Measurements from ENCODE around the gene ORC3. TPM values are rescaled to one million over a fixed set of nuclear protein-coding genes. Genes with fewer than 3 reads are reported as not detected.

The ORC3 gene
- polyA plus RNA-seq, 1 donor (not counting 4 experiments of a cell fraction or from before 2014, with no cell fraction given) = 37.4 TPM

DNA sequence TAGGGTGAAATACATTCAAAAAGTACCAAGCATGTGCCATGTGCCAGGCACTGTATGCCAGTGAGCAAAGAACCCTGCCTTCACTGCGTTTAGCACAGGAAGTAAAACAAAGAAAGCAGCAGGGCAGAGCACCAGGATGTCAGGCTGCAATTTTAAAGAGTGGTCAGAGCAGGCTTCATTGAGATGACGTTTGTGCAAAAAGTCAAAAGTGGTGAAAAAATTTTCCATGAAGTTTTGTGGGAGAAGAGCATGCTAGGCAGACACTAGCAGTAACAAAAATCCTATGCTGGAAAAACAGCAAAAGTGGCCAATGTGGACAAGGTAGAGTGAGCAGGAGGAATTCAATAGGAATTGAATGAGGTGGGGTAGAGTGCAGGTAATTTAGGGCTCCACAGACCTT, 80.8 kb downstream of the ORC3 start:
- H3K4me3 ChIP-seq (ENCODE audit: control insufficient read depth in 2 of 3, extremely low read depth in 1 of 3, insufficient read depth in 2 of 3, low read depth in 1 of 3, low read length in 3 of 3) = no peak overlapping the region
- H3K4me2 ChIP-seq (ENCODE audit: control insufficient read depth, extremely low read depth, insufficient read depth, low read depth, low read length) = no peak overlapping the region
- no peaks in the 10 kb centered on the region for H3K4me1 ChIP-seq (ENCODE audit: control insufficient read depth, extremely low read depth, insufficient read depth, low read length)
- TF ChIP-seq EZH2 (IDR thresholded peaks at IDR 0.05; ENCODE audit: low read length) = no peak
- TF ChIP-seq CTCF (optimal IDR thresholded peaks at IDR 0.05 in 1 of 3, IDR thresholded peaks at IDR 0.05 in 1 of 3, conservative IDR thresholded peaks at IDR 0.05 in 1 of 3; ENCODE audit: extremely low read depth in 1 of 3, insufficient read depth in 2 of 3, low read length in 3 of 3) = no peak
- H4K20me1 ChIP-seq (ENCODE audit: control insufficient read depth, extremely low read depth, insufficient read depth, low read length) = no peaks in the 10 kb centered on the region
- H3K36me3 ChIP-seq (ENCODE audit: control insufficient read depth in 2 of 2, extremely low read depth in 1 of 2, insufficient read depth in 2 of 2, low read length in 2 of 2) = peaks cover 12 to 21% of the 10 kb centered on the region in 2 experiments
- H3K9ac ChIP-seq (ENCODE audit: control insufficient read depth, extremely low read depth, insufficient read depth, low read length) = no peak overlapping the region
- no peaks in the 10 kb centered on the region for H3K27me3 ChIP-seq (ENCODE audit: control insufficient read depth, extremely low read depth, insufficient read depth, low read length)
- H3K27ac ChIP-seq (ENCODE audit: control insufficient read depth, insufficient read depth, low read length) = no peak overlapping the region
- H3K9me1 ChIP-seq (ENCODE audit: control insufficient read depth, extremely low read depth, insufficient read depth, low read length) = no peaks in the 10 kb centered on the region
- dilution Hi-C loops (cut with MboI; ENCODE audit: extremely low pct_ligation_motif_present, low sequenced_read_pairs) = no loop called here
- FAIRE-seq = no peak
- H2AFZ ChIP-seq (ENCODE audit: control insufficient read depth, low read length) = no peak overlapping the region
- no peaks in the 10 kb centered on the region for H3K79me2 ChIP-seq (ENCODE audit: control insufficient read depth, insufficient read depth, low read length)
- H3K9me3 ChIP-seq (ENCODE audit: control insufficient read depth, low read depth, low read length) = no peaks in the 10 kb centered on the region
- DNase-seq (ENCODE audit: low read depth, low spot score) = no peak

- H3K27ac ChIP-seq (ENCODE audit: control insufficient read depth, insufficient read depth, low read length) = no peak overlapping the region
- FAIRE-seq = no peak
Measured at GRCh38 chr6:87671555-87672029, 81.7 kb downstream of the ORC3 start.

More at GRCh38 chr6:87671555-87672029, 81.7 kb downstream of the ORC3 start:
- TF ChIP-seq CTCF (optimal IDR thresholded peaks at IDR 0.05 in 1 of 3, IDR thresholded peaks at IDR 0.05 in 1 of 3, conservative IDR thresholded peaks at IDR 0.05 in 1 of 3; ENCODE audit: extremely low read depth in 1 of 3, insufficient read depth in 2 of 3, low read length in 3 of 3) (no peak), EZH2 (IDR thresholded peaks at IDR 0.05; ENCODE audit: low read length) (no peak)
- Histone ChIP-seq H4K20me1 (ENCODE audit: control insufficient read depth, extremely low read depth, insufficient read depth, low read length) (no peaks in the 10 kb centered on the region), H3K4me1 (ENCODE audit: control insufficient read depth, extremely low read depth, insufficient read depth, low read length) (no peaks in the 10 kb centered on the region), H3K4me2 (ENCODE audit: control insufficient read depth, extremely low read depth, insufficient read depth, low read depth, low read length) (no peak overlapping the region), H3K36me3 (ENCODE audit: control insufficient read depth in 2 of 2, extremely low read depth in 1 of 2, insufficient read depth in 2 of 2, low read length in 2 of 2) (peaks cover 12 to 24% of the 10 kb centered on the region in 2 experiments), H3K27me3 (ENCODE audit: control insufficient read depth, extremely low read depth, insufficient read depth, low read length) (no peaks in the 10 kb centered on the region), H2AFZ (ENCODE audit: control insufficient read depth, low read length) (no peak overlapping the region), H3K9me1 (ENCODE audit: control insufficient read depth, extremely low read depth, insufficient read depth, low read length) (no peaks in the 10 kb centered on the region), H3K4me3 (ENCODE audit: control insufficient read depth in 2 of 3, extremely low read depth in 1 of 3, insufficient read depth in 2 of 3, low read depth in 1 of 3, low read length in 3 of 3) (no peak overlapping the region), H3K79me2 (ENCODE audit: control insufficient read depth, insufficient read depth, low read length) (no peaks in the 10 kb centered on the region), H3K9me3 (ENCODE audit: control insufficient read depth, low read depth, low read length) (no peaks in the 10 kb centered on the region), H3K9ac (ENCODE audit: control insufficient read depth, extremely low read depth, insufficient read depth, low read length) (no peak overlapping the region)
- no peak for DNase-seq (ENCODE audit: low read depth, low spot score)
- dilution Hi-C loops (cut with MboI; ENCODE audit: extremely low pct_ligation_motif_present, low sequenced_read_pairs) = no loop called here

Measured in keratinocyte (primary cell).